IPS-20b (cell line): ENCODE results near the gene LRP2.
"Not testable (repeated sequence)": the region's sequence is repeated elsewhere in the genome, so short reads cannot be mapped to it uniquely, and the experiment has no call there.

Source experiments
- H3K27ac ChIP-seq: one replicate; pipeline ENCODE4 v1.5.1; 2013; ENCODE audit warnings: low read length
- H3K27me3 ChIP-seq: 2 replicates; pipeline ENCODE4 v1.6.1; 2013; ENCODE audit warnings: mild to moderate bottlenecking, low read length, inconsistent platforms; ENCODE audit not compliant: insufficient read depth
- H3K36me3 ChIP-seq: 2 replicates; pipeline ENCODE4 v1.6.1; 2013; ENCODE audit warnings: low read depth, mild to moderate bottlenecking, inconsistent platforms, low read length, moderate library complexity; ENCODE audit not compliant: insufficient read depth
- H3K4me1 ChIP-seq: 2 replicates; pipeline ENCODE4 v1.6.1; 2013; ENCODE audit warnings: mild to moderate bottlenecking, control low read depth, inconsistent platforms, low read length, moderate library complexity; ENCODE audit not compliant: insufficient read depth
- H3K4me3 ChIP-seq: 2 replicates; pipeline ENCODE4 v1.5.1; 2013; ENCODE audit warnings: mild to moderate bottlenecking, low read length, inconsistent platforms
- H3K9ac ChIP-seq: 2 replicates; pipeline ENCODE4 v1.6.1; 2013; ENCODE audit warnings: low read depth, mild to moderate bottlenecking, inconsistent platforms, low read length, moderate library complexity
- H3K9me3 ChIP-seq: 2 replicates; pipeline ENCODE4 v1.6.1; 2013; ENCODE audit warnings: mild to moderate bottlenecking, low read depth, low read length, inconsistent platforms; ENCODE audit not compliant: insufficient read depth

Gene LRP2

DNA sequence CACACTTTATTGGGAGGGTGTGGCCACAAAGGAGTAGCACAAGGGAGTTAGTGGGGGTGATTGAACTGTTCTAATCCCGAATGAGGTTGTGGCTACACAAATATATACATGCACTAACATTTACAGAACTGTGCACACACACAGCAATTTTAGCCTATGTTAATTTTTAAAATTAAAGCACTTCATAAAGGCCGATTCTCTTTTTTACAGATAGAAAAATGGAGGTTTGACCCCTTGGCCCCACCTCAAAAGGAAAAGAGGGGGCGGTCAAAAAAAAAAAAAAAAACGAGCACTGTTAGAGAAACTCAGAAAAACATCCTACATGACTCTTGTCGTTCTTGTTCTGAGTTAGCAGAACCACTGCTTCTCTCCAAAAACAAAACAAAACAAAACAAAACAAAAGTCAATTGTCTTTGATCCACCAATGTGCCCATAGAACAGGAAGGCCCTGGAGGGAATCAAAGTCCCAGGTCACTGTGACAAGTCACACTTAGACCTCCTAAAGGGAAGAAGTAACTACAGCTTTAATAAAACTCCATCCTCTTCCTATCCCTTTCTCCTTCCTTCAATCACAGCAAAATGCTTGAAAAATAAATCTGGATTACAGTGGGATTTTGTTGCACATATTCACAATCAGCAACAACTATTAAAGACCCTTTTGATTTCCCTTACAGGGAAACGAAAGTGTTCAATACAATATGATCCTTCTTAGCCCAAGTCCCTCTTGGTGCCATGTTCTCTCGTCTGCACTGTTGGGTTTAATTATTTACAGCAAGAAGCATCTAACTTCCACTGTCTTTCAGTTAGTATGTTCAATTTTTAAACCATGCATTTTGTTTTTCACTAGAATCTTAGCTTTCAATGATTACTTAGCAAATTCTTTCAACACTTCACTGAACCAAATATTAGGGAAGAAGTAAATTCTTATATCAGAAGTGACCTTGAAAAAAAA is 16.6 kb downstream of the LRP2 start:
- Histone ChIP-seq H3K4me3 (no peak overlapping the region), H3K4me1 (no peaks in the 10 kb centered on the region), H3K27me3 (no peaks in the 10 kb centered on the region), H3K27ac (no peak overlapping the region), H3K9me3 (no peaks in the 10 kb centered on the region), H3K9ac (no peak overlapping the region), H3K36me3 (no peaks in the 10 kb centered on the region)

DNA sequence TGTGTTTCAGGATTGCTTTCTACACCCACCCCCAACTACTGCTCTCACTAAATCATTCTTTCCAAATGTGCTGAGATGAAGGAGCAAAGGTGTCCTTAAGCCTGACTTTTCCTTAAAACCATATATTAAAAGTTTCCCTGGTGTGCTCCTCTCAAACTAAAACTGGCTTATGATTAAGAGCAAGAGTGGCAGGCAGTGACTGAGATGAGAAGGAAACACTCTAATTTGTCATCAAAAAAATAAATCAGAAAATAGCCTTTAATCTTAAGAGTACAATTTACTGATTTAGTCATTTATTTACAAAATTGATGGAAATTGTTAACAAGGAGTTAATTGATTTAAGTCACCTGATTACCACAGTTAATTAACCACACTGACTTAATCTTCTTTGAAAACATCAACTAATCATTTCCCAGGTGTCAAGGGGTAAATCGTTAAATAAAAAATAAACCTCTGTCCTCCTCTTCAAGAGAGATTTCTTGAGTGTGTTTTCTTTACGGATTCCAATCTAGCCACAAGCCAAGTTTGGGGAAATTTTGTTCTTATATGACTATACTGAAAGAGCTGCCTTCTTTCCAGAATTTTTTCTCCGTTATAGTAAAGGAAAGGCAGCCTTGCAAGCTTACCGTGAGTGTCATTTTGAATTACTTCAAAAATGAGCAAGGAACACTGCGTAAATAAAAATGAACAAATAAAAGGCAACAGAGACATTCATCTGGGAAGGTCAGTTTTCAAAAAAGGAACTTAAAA is 17.4 kb downstream of the LRP2 start:
- Histone ChIP-seq H3K4me3 (no peak overlapping the region), H3K27ac (no peak overlapping the region), H3K36me3 (no peaks in the 10 kb centered on the region), H3K9me3 (no peaks in the 10 kb centered on the region), H3K9ac (no peak overlapping the region), H3K4me1 (no peaks in the 10 kb centered on the region), H3K27me3 (no peaks in the 10 kb centered on the region)

DNA sequence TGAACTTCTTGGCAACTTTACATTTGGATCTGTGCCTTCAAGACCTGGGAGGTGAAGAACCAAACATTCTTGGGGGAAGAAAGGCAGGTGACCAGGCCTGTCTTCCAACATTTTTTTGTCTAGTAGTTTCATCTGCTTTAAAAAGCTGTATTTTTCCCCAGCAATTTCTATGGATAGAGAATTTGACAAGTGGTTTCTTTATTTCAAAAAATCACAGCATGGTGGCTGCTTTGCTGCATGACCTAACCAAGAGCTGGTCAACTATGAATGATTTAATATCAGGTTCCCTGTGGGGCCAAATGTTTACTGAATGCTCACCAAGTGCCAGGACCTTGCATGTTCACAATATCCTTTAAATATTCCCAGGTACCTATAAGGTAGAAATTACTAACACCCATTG is 19.1 kb downstream of the LRP2 start:
- Histone ChIP-seq H3K4me1 (no peaks in the 10 kb centered on the region), H3K9me3 (no peaks in the 10 kb centered on the region), H3K27ac (no peak overlapping the region), H3K36me3 (no peaks in the 10 kb centered on the region), H3K27me3 (no peaks in the 10 kb centered on the region), H3K4me3 (no peak overlapping the region), H3K9ac (no peak overlapping the region)

DNA sequence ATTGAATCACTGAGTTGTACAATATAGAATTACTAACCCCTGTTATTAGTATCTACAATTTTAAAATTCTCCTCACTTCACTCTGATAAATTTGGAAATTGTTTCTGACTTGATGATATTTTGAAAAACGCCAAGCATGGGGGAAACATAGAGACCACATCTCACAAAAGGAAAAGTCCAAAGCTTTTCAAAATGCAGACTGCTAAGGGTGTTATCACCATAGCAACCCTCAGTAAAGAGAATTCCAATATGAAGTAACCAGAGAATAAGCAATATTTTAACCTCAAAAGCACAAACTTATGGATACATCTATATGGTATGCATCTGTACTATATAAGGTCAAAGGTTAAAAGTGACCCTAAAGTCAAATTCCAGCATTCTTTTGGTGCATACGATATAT is 22.7 kb downstream of the LRP2 start:
- no peaks in the 10 kb centered on the region for H3K27me3 ChIP-seq
- no peak overlapping the region for H3K4me3 ChIP-seq
- no peak overlapping the region for H3K27ac ChIP-seq
- H3K9me3 ChIP-seq, result no peaks in the 10 kb centered on the region
- H3K9ac ChIP-seq, result no peak overlapping the region
- no peaks in the 10 kb centered on the region for H3K36me3 ChIP-seq
- H3K4me1 ChIP-seq, result no peaks in the 10 kb centered on the region

DNA sequence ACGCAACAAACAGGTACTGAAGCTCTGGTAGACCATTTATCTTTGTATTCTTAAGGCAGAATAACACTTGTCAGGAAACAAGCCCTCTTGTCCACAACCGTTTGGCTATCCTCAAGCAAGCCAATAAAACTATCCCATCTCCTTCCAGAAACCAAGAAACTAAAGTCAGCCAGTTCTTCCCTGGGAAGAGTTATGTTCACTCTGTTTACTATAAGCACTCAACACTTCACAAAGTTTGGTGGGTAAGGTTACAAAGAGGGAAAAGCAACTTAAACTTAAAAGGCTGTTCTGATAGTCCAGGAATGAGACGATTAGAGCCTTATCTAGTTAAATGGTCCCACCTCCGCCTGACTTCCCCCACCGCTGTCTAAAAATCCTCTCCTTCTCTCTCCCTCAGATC is 25.6 kb downstream of the LRP2 start:
- Histone ChIP-seq H3K4me3 (no peak overlapping the region), H3K36me3 (no peaks in the 10 kb centered on the region), H3K27me3 (no peaks in the 10 kb centered on the region), H3K9me3 (no peaks in the 10 kb centered on the region), H3K4me1 (no peaks in the 10 kb centered on the region), H3K27ac (no peak overlapping the region), H3K9ac (no peak overlapping the region)

DNA sequence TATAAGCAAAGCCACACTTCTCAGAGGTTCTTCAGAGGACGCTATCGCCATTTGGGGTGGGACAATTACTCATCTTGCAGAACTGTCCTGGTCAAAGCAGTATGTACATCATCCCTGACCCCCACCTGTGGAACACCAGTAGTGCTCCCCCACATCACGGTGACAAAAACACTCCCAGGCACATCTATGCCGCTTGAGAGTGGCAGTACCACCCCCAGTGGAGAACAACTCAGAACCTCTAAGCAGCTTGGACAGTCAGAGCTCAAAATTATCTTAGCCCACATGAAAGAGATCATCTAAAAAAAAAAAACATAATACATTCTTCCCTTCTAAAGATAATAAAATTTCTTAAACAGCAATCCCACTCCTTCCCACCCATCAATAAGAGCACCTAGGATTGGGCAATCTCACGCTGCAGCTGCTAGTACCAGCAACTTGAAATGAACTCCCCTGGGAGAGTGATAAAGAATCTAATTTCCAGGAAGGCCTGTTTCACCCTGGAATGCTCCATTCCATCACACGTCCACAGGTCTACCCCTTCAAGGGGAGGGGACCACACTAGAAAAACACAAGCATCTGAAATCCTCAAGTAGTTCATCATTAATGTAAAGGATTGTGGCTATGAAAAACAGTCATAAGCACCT is 31.7 kb downstream of the LRP2 start:
- no peak overlapping the region for H3K27ac ChIP-seq
- H3K4me1 ChIP-seq, result no peaks in the 10 kb centered on the region
- no peaks in the 10 kb centered on the region for H3K36me3 ChIP-seq
- H3K27me3 ChIP-seq, result no peaks in the 10 kb centered on the region
- no peak overlapping the region for H3K9ac ChIP-seq
- H3K4me3 ChIP-seq, result no peak overlapping the region
- peaks cover 4% of the 10 kb centered on the region; the same call in 1 of the 2 replicates for H3K9me3 ChIP-seq

DNA sequence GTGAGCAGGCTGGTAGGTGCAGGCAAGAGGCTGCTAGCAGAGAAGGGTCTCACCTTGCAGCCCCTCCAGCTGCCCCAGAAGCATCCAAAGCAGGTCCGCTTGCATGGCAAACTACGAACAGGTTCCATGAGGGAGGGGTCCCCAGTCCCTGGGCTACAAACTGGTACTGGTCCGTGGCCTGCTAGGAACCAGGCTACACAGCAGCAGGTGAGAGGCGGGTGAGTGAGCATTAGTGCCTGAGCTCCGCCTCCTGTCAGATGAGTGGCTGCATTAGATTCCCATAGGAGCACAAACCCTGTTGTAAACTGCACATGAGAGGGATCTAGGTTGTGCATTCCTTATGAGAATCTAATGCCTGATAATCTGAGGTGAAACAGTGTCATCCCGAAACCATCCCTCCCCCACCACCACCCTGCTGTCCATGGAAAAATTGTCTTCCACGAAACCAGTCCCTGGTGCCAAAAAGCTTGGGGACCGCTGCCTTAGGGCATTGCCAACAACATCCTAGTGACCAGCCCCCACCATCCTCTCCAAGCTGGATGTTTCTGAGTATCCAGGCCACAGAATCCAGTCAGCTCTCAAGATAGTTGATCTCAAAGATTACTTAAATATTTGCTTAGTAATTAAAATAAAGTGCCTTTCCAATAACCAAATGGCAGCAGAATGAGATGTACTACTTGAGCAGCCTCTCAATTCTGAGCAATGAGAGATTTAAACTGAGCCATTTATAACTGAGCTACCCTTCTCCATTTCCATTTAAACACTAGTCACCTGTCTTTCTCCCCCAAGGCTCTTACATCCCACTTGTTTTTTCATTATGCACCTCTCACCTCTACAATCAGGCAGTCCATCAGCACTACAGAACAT is 32.4 kb downstream of the LRP2 start:
- Histone ChIP-seq H3K4me1 (no peaks in the 10 kb centered on the region), H3K27ac (no peak overlapping the region), H3K9me3 (peaks cover 4% of the 10 kb centered on the region; the same call in 1 of the 2 replicates), H3K4me3 (no peak overlapping the region), H3K27me3 (no peaks in the 10 kb centered on the region), H3K36me3 (no peaks in the 10 kb centered on the region), H3K9ac (no peak overlapping the region)

DNA sequence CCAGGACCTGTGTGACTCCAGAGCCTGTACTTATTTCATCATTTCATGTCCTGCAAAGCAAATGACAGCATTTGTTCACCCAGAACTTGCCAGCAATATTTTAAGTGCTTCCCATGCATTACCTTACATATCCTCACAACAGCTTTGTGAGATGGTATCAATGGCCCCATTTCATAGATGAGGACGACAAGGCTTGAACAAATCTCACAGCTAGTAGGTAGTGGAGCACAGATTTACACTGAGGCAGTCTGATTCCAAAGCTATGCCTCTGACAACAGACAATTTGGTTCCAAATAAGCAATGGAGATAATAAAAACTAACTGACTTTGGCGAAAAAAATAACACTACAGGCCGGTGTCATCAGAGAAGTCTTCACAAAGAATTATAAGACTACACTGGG is 33.5 kb downstream of the LRP2 start:
- no peaks in the 10 kb centered on the region for H3K36me3 ChIP-seq
- H3K27me3 ChIP-seq, result no peaks in the 10 kb centered on the region
- H3K4me3 ChIP-seq, result no peak overlapping the region
- H3K4me1 ChIP-seq, result no peaks in the 10 kb centered on the region
- H3K27ac ChIP-seq, result no peak overlapping the region
- peaks cover 4% of the 10 kb centered on the region; the same call in 1 of the 2 replicates for H3K9me3 ChIP-seq
- no peak overlapping the region for H3K9ac ChIP-seq

DNA sequence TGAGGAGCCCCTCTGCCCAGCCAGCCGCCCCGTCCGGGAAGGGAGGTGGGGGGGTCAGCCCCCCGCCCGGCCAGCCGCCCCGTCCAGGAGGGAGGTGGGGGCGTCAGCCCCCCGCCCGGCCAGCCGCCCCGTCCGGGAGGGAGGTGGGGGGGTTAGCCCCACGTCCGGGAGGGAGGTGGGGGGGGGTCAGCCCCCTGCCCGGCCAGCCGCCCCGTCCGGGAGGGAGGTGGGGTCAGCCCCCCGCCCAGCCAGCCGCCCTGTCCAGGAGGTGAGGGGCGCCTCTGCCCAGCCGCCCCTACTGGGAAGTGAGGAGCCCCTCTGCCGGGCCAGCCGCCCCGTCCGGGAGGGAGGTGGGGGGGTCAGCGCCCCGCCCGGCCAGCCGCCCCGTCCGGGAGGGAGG is 34.5 kb downstream of the LRP2 start:
- H3K9me3 ChIP-seq, H3K9ac ChIP-seq, H3K4me1 ChIP-seq, H3K27me3 ChIP-seq, H3K36me3 ChIP-seq, H3K27ac ChIP-seq, H3K4me3 ChIP-seq: not testable (repeated sequence)

DNA sequence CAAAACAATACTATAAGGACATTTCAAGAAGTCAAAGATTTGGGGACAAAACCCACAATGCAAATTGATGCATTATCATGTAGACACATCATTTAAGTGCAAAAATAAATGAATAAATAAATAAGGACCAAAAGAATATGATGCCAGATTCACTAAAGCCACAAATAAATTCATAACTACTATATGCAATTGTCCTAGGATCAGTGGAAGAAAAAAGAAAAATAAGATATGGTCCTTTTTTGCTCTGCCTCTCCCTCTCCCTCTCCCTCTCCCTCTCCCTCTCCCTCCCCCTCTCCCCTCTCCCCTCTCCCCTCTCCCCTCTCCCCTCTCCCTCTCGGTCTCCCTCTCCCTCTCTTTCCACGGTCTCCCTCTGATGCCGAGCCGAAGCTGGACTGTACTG is 36.4 kb downstream of the LRP2 start:
- not testable (repeated sequence) for H3K4me3 ChIP-seq, H3K27me3 ChIP-seq, H3K36me3 ChIP-seq, H3K9me3 ChIP-seq, H3K9ac ChIP-seq, H3K27ac ChIP-seq, H3K4me1 ChIP-seq

DNA sequence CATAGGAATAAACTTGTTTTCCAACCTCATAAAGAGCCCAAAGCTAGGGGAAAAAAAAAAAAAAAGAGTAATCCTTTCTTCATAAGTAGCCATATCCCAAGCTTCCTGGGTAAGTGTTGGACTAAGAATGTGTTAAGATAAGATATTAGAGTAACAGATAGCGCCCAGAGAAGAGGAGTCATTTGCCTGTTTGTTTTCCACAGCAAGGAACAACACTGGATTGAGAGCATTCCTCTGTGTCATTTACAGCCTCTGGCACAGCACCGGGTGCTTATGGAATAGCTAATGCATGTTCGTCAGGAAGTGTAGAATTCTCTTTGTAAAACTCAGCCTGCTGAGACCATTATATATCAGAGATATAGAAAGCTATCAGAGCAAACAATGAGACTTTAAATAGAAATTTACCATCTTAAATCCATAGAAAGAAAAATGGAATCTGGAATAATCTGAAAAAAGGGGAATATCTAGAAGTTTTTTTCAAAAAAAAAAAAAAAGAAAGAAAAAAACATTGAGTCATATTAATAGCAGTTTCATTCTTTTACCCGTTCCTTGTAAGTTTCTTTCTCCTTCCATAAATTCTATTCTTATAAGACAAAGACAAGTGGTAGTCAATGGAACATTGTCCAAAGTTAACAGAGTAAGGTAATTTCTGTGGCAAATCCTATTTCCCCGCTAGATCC is 37.6 kb downstream of the LRP2 start:
- no peaks in the 10 kb centered on the region for H3K4me1 ChIP-seq
- H3K27me3 ChIP-seq, result no peaks in the 10 kb centered on the region
- no peak overlapping the region for H3K9ac ChIP-seq
- H3K4me3 ChIP-seq, result no peak overlapping the region
- no peak overlapping the region for H3K27ac ChIP-seq
- peaks cover 4% of the 10 kb centered on the region; the same call in 1 of the 2 replicates for H3K9me3 ChIP-seq
- H3K36me3 ChIP-seq, result no peaks in the 10 kb centered on the region
